ENCODE data around the gene MICAL2.

DNA sequence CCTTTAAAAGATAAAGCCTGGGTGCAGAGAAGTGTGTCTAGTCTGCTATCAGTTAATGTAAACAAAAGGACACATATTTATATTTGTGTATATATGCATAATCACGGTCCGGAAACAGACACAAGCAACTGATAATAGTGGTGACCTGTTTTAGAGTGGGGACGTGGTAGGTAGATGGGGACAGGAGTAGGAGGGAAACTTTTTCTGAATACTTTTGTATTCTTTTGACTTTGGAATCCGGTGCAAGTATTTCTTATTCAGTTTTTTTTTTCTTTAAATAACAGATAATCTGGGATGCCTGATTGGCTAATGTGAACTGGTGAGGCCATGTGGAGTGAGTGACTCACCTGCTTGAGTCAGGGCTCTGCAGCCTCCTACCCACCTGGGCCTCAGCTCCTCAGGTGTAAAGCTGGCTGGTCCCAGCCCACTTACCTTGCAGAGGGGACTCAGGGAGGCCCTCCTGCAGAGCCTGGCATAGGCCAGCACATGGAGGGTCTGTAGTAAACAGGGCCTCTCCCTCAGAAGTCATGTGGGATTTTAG lies 15.3 kb downstream of the MICAL2 start:
- TF ChIP-seq ZNF274 (IDR thresholded peaks at IDR 0.05; ENCODE audit: insufficient read depth, insufficient read length) = no peak
- TF ChIP-seq SMC3 (IDR thresholded peaks at IDR 0.05; ENCODE audit: borderline replicate concordance, low read length) = no peak
- TF ChIP-seq, protein P1, sequence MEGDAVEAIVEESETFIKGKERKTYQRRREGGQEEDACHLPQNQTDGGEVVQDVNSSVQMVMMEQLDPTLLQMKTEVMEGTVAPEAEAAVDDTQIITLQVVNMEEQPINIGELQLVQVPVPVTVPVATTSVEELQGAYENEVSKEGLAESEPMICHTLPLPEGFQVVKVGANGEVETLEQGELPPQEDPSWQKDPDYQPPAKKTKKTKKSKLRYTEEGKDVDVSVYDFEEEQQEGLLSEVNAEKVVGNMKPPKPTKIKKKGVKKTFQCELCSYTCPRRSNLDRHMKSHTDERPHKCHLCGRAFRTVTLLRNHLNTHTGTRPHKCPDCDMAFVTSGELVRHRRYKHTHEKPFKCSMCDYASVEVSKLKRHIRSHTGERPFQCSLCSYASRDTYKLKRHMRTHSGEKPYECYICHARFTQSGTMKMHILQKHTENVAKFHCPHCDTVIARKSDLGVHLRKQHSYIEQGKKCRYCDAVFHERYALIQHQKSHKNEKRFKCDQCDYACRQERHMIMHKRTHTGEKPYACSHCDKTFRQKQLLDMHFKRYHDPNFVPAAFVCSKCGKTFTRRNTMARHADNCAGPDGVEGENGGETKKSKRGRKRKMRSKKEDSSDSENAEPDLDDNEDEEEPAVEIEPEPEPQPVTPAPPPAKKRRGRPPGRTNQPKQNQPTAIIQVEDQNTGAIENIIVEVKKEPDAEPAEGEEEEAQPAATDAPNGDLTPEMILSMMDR (IDR thresholded peaks at IDR 0.05 in 2 of 3, conservative IDR thresholded peaks at IDR 0.05 in 1 of 3; ENCODE audit: control insufficient read depth in 2 of 3, extremely low read depth in 1 of 3, insufficient read depth in 1 of 3, low read depth in 3 of 3, low read length in 3 of 3) = no peak
- TF ChIP-seq SUZ12 (IDR thresholded peaks at IDR 0.05; ENCODE audit: unreplicated experiment) = no peak
